Measurements from ENCODE around the gene SLC35C1.

The SLC35C1 gene

GRCh38 chr11:45846974-45847910 lies 42.3 kb downstream of the SLC35C1 start, which contains the start of gene CRY2:
Gene CRY2, plus strand, starts transcription at chr11:45847475. Its CDS starts 16 bp downstream, at chr11:45847491.
- Histone ChIP-seq H3K4me2 (ENCODE audit: low read length) (peak within 1 kb of the TSS; percentile 92), H2AFZ (ENCODE audit: low read depth, low read length) (peak within 1 kb of the TSS; percentile 63), H3K4me3 (ENCODE audit: low read length) (peak within 1 kb of the TSS; percentile 79), H3K79me2 (ENCODE audit: low read length) (peaks cover 48% of the 10 kb centered on the region), H3K27me3 (ENCODE audit: low read depth, low read length) (no peaks in the 10 kb centered on the region), H3K36me3 (replicated peaks; ENCODE audit: low read depth, low read length) (no peaks in the 10 kb centered on the region), H3K27ac (ENCODE audit: low read length) (peak within 1 kb of the TSS; percentile 65), H3K9me3 (ENCODE audit: insufficient read depth, low read length) (no peaks in the 10 kb centered on the region), H4K20me1 (ENCODE audit: insufficient read depth, low read length) (peaks cover 36% of the 10 kb centered on the region), H3K4me1 (ENCODE audit: low read length) (peaks cover 52% of the 10 kb centered on the region), H3K9ac (ENCODE audit: low read length) (peak within 1 kb of the TSS; percentile 82)
- no peak for TF ChIP-seq EZH2phosphoT487 (IDR thresholded peaks at IDR 0.05; ENCODE audit: low read depth)
- no peak for TF ChIP-seq CTCF (IDR thresholded peaks at IDR 0.05; ENCODE audit: low read depth, low read length)

DNA sequence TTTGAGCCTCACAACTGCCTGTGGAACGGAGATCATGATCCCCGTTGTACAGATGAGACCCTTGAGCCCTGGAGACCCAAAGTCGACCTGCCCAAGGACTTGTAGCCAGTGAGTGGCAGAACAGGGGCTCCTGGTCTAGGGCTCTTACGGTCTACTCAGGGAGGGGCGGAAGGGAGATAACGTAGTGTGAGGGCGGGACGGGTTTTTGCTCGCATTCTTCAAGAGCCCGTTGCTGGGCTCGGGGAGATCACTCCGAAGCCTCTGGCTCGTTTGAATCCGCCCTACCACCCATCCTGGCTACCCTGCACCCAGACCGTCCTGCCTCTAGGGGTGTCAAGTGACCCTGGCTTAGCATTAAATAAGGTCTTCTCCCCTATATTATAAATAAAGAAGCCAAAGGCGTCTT lies 43.0 kb downstream of the SLC35C1 start:
- Histone ChIP-seq H3K4me3 (ENCODE audit: low read length) (peak overlapping the region; percentile 79), H3K4me2 (ENCODE audit: low read length) (peak overlapping the region; percentile 80), H3K9me3 (ENCODE audit: insufficient read depth, low read length) (no peaks in the 10 kb centered on the region), H3K4me1 (ENCODE audit: low read length) (peaks cover 56% of the 10 kb centered on the region), H4K20me1 (ENCODE audit: insufficient read depth, low read length) (peaks cover 42% of the 10 kb centered on the region), H3K9ac (ENCODE audit: low read length) (peak overlapping the region; percentile 82), H3K27ac (ENCODE audit: low read length) (peak overlapping the region; percentile 35), H2AFZ (ENCODE audit: low read depth, low read length) (peak overlapping the region; percentile 0; the same call in 1 of the 2 replicates), H3K36me3 (replicated peaks; ENCODE audit: low read depth, low read length) (no peaks in the 10 kb centered on the region), H3K79me2 (ENCODE audit: low read length) (peaks cover 54% of the 10 kb centered on the region), H3K27me3 (ENCODE audit: low read depth, low read length) (no peaks in the 10 kb centered on the region)
- peak; percentile 18; the same call in 1 of the 2 replicates for TF ChIP-seq CTCF (IDR thresholded peaks at IDR 0.05; ENCODE audit: low read depth, low read length)
- TF ChIP-seq EZH2phosphoT487 (IDR thresholded peaks at IDR 0.05; ENCODE audit: low read depth), result no peak

- no peak overlapping the region for H3K9ac ChIP-seq (ENCODE audit: low read length)
- H2AFZ ChIP-seq (ENCODE audit: low read depth, low read length), result no peak overlapping the region
- H3K27ac ChIP-seq (ENCODE audit: low read length), result no peak overlapping the region
- peaks cover 49% of the 10 kb centered on the region for H4K20me1 ChIP-seq (ENCODE audit: insufficient read depth, low read length)
- no peaks in the 10 kb centered on the region for H3K9me3 ChIP-seq (ENCODE audit: insufficient read depth, low read length)
- H3K36me3 ChIP-seq (replicated peaks; ENCODE audit: low read depth, low read length), result no peaks in the 10 kb centered on the region
- no peaks in the 10 kb centered on the region for H3K27me3 ChIP-seq (ENCODE audit: low read depth, low read length)
- H3K4me2 ChIP-seq (ENCODE audit: low read length), result peak overlapping the region; percentile 80
- H3K4me3 ChIP-seq (ENCODE audit: low read length), result peak overlapping the region; percentile 79
- no peak for TF ChIP-seq EZH2phosphoT487 (IDR thresholded peaks at IDR 0.05; ENCODE audit: low read depth)
- TF ChIP-seq CTCF (IDR thresholded peaks at IDR 0.05; ENCODE audit: low read depth, low read length), result no peak
- peaks cover 62% of the 10 kb centered on the region for H3K79me2 ChIP-seq (ENCODE audit: low read length)
- peaks cover 56% of the 10 kb centered on the region for H3K4me1 ChIP-seq (ENCODE audit: low read length)
These were observed 43.7 kb downstream of the SLC35C1 start for GRCh38 chr11:45848654-45849081.

GRCh38 chr11:45850446-45850845 lies 45.5 kb downstream of the SLC35C1 start:
- no peak overlapping the region for H3K27ac ChIP-seq (ENCODE audit: low read length)
- TF ChIP-seq CTCF (IDR thresholded peaks at IDR 0.05; ENCODE audit: low read depth, low read length) (no peak), EZH2phosphoT487 (IDR thresholded peaks at IDR 0.05; ENCODE audit: low read depth) (no peak)
- peaks cover 79% of the 10 kb centered on the region for H3K79me2 ChIP-seq (ENCODE audit: low read length)
- H3K36me3 ChIP-seq (replicated peaks; ENCODE audit: low read depth, low read length), result peaks cover 1% of the 10 kb centered on the region
- H3K4me1 ChIP-seq (ENCODE audit: low read length), result peaks cover 50% of the 10 kb centered on the region
- H3K9ac ChIP-seq (ENCODE audit: low read length), result no peak overlapping the region
- no peak overlapping the region for H3K4me2 ChIP-seq (ENCODE audit: low read length)
- H3K9me3 ChIP-seq (ENCODE audit: insufficient read depth, low read length), result no peaks in the 10 kb centered on the region
- no peak overlapping the region for H3K4me3 ChIP-seq (ENCODE audit: low read length)
- H2AFZ ChIP-seq (ENCODE audit: low read depth, low read length), result no peak overlapping the region
- H3K27me3 ChIP-seq (ENCODE audit: low read depth, low read length), result no peaks in the 10 kb centered on the region
- peaks cover 67% of the 10 kb centered on the region for H4K20me1 ChIP-seq (ENCODE audit: insufficient read depth, low read length)

Measured in OCI-LY3 (cell line).